Tibial nerve (tissue), 4 donors: Measurements from ENCODE around the gene ARMS2. TPM values are rescaled to one million over a fixed set of nuclear protein-coding genes. Genes with fewer than 3 reads are reported as not detected.
A peak's percentile ranks its signal among the peaks of the same experiment; 100 is the strongest.

Source experiments
- DNase-seq, 2 donors: peaks; one replicate each; pipeline ENCODE4 v3.0.0-alpha.2; 2019; ENCODE audit warnings: low spot score in 2 of 2
- H3K27ac ChIP-seq, 4 donors: fragments of 200-600 bp; sonication (generic) in 3 of 4; one replicate each; pipeline ENCODE4 v1.5.1; 2017 to 2019; ENCODE audit warnings: mild to moderate bottlenecking in 1 of 4
- H3K27me3 ChIP-seq, 2 donors: fragments of 200-600 bp; sonication (generic) in 1 of 2; one replicate each; pipeline versions ENCODE4 v1.5.1 to v1.6.0; 2017 to 2019
- H3K36me3 ChIP-seq, 3 donors: fragments of 200-600 bp; sonication (generic); one replicate each; pipeline ENCODE4 v1.5.1; 2018 to 2019
- H3K4me1 ChIP-seq, 4 donors: fragments of 200-600 bp; sonication (generic) in 3 of 4; one replicate each; pipeline ENCODE4 v1.5.1; 2017 to 2019
- H3K4me3 ChIP-seq, 4 donors: fragments of 200-600 bp; sonication (generic) in 3 of 4; one replicate each; pipeline ENCODE4 v1.5.1; 2017 to 2019; ENCODE audit warnings: mild to moderate bottlenecking in 1 of 4, moderate library complexity in 1 of 4
- H3K9me3 ChIP-seq, 4 donors: fragments of 200-600 bp; sonication (generic) in 3 of 4; one replicate each; pipeline ENCODE4 v1.5.1; 2017 to 2019
- CTCF ChIP-seq, 5 experiments: fragments of 200-600 bp in 3 of 5; fragments of 450-650 bp in 2 of 5; sonication (generic) in 3 of 5; IDR thresholded peaks; one replicate each; pipeline ENCODE4 v1.5.1; 2016 to 2019; ENCODE audit warnings: antibody characterized with exemption in 5 of 5, mild to moderate bottlenecking in 3 of 5, moderate library complexity in 2 of 5
- EP300 ChIP-seq, 2 donors: sonication (generic); formaldehyde crosslinking; IDR thresholded peaks; one replicate each; pipeline ENCODE4 v1.6.1; 2017; ENCODE audit warnings: antibody characterized with exemption in 2 of 2, mild to moderate bottlenecking in 1 of 2
- POLR2A ChIP-seq, 2 donors: fragments of 450-650 bp; IDR thresholded peaks; one replicate each; pipeline ENCODE4 v1.6.1; 2017; ENCODE audit warnings: antibody characterized with exemption in 2 of 2, mild to moderate bottlenecking in 2 of 2, moderate library complexity in 2 of 2
- WGBS, 2 donors: methylation state at CpG; one replicate each; pipeline ENCODE4 v1.1.5; 2018; 5-methylcytosine and 5-hydroxymethylcytosine counted together
- total RNA-seq, 4 donors: library from RNA; depleted of rRNA; stranded (reverse); fragments of >200 nt; gene quantifications; one replicate each; pipeline ENCODE4 v1.1.0, GENCODE V29; 2016

ARMS2 gene
- total RNA-seq, 4 donors from 2014 or later = not detected

- H3K27me3 ChIP-seq = no peaks in the 10 kb centered on the region
- no peaks in the 10 kb centered on the region for H3K36me3 ChIP-seq
- peak overlapping the region in 2 of 4 donors; percentile 18 to 67 for H3K27ac ChIP-seq
- no peaks in the 10 kb centered on the region for H3K9me3 ChIP-seq
- DNase-seq = no peak
- 40 to 52% methylated on average over 5 of the region's 5 CpGs for WGBS, 2 donors
- TF ChIP-seq POLR2A (IDR thresholded peaks at IDR 0.05) (no peak), EP300 (IDR thresholded peaks at IDR 0.05) (no peak), CTCF (IDR thresholded peaks at IDR 0.05) (no peak)
- peaks cover 0 to 29% (median 10%) of the 10 kb centered on the region in 4 donors for H3K4me1 ChIP-seq
- H3K4me3 ChIP-seq = no peak overlapping the region
Measured at GRCh38 chr10:122457934-122458333, 3.5 kb downstream of the ARMS2 start.

GRCh38 chr10:122458693-122459092 lies 4.2 kb downstream of the ARMS2 start:
- Histone ChIP-seq H3K36me3 (no peaks in the 10 kb centered on the region), H3K27ac (no peak overlapping the region), H3K27me3 (no peaks in the 10 kb centered on the region), H3K4me3 (no peak overlapping the region), H3K9me3 (no peaks in the 10 kb centered on the region), H3K4me1 (peaks cover 0 to 36% (median 12%) of the 10 kb centered on the region in 4 donors)
- WGBS, 2 donors = 78 to 83% methylated on average over 6 of the region's 6 CpGs
- DNase-seq = no peak
- no peak for TF ChIP-seq POLR2A (IDR thresholded peaks at IDR 0.05)
- no peak for TF ChIP-seq CTCF (IDR thresholded peaks at IDR 0.05)
- no peak for TF ChIP-seq EP300 (IDR thresholded peaks at IDR 0.05)

DNA sequence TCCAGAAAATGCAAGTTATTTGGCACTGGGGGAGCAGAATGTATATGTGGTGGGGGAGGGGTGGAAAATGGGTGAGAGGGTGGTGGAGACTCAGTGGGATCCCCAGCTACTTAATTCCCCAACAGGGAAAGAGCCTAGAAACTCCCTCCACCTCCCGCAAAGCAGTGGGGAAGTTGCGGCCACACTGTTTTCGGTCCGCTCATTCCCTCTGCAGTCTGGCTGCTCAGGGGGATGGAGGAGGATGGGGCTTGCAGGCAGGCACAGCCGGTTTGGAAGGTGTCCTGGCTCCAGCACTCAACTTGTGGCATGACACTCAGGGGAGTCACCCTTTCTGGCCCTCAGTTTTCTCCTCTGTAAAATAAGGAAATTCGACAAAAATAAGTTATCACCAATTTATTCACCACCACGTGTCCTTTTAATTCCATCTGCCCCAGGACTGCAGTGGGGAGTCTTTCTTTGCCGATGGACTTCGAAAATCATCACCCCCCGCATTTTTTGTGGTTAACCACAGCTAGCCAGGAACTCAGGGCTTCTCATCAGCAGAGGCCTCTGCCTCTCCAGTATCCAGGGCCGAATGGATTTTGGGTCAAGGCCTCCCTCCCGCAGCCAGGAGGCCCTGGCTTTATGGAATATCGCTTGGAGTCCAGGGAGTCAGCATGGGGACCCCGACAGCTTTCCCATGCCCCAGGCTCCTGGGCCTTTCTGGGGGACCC lies 5.3 kb downstream of the ARMS2 start:
- peak overlapping the region in 2 of 4 donors; percentile 72 to 89 for H3K27ac ChIP-seq
- no peak for DNase-seq

GRCh38 chr10:122460891-122461293 lies 6.4 kb downstream of the ARMS2 start:
- no peak for TF ChIP-seq POLR2A (IDR thresholded peaks at IDR 0.05)
- TF ChIP-seq CTCF (IDR thresholded peaks at IDR 0.05) = no peak
- TF ChIP-seq EP300 (IDR thresholded peaks at IDR 0.05) = no peak
- Histone ChIP-seq H3K9me3 (no peaks in the 10 kb centered on the region), H3K4me1 (peaks cover 0 to 46% (median 14%) of the 10 kb centered on the region in 4 donors), H3K36me3 (no peaks in the 10 kb centered on the region), H3K27me3 (no peaks in the 10 kb centered on the region), H3K4me3 (peak overlapping the region; percentile 53 to 89 (median 60)), H3K27ac (peak overlapping the region; percentile 67 to 89 (median 72))
- 1 to 2% methylated on average over 31 to 38 of the region's 40 CpGs for WGBS, 2 donors
- no peak for DNase-seq

More for the DNA sequence above, 5.3 kb downstream of the ARMS2 start:
- no peak overlapping the region for H3K4me3 ChIP-seq
- no peaks in the 10 kb centered on the region for H3K9me3 ChIP-seq
- no peaks in the 10 kb centered on the region for H3K27me3 ChIP-seq
- TF ChIP-seq POLR2A (IDR thresholded peaks at IDR 0.05) = no peak
- no peak for TF ChIP-seq CTCF (IDR thresholded peaks at IDR 0.05)
- no peak for TF ChIP-seq EP300 (IDR thresholded peaks at IDR 0.05)
- WGBS, 2 donors = 71 to 72% methylated on average over 14 of the region's 14 CpGs
- H3K36me3 ChIP-seq = no peaks in the 10 kb centered on the region
- H3K4me1 ChIP-seq = peaks cover 0 to 46% (median 14%) of the 10 kb centered on the region in 4 donors

GRCh38 chr10:122461367-122461728 lies 6.9 kb downstream of the ARMS2 start, which contains the start of gene HTRA1:
Gene HTRA1 (plus strand): TSS chr10:122461553. CDS start chr10:122461653, 100 bp downstream.
- 0% methylated on average over 6 to 28 of the region's 56 CpGs for WGBS, 2 donors
- Histone ChIP-seq H3K9me3 (no peaks in the 10 kb centered on the region), H3K27ac (peak within 1 kb of the TSS; percentile 67 to 90 (median 82)), H3K4me3 (peak within 1 kb of the TSS; percentile 54 to 93 (median 78)), H3K4me1 (peaks cover 0 to 46% (median 14%) of the 10 kb centered on the region in 4 donors), H3K27me3 (no peaks in the 10 kb centered on the region), H3K36me3 (no peaks in the 10 kb centered on the region)
- DNase-seq = peak; percentile 45 to 66
- TF ChIP-seq EP300 (IDR thresholded peaks at IDR 0.05) (peak in 1 of 2 donors; percentile 34), CTCF (IDR thresholded peaks at IDR 0.05) (no peak), POLR2A (IDR thresholded peaks at IDR 0.05) (peak; percentile 49 to 52)
